PFSK-1 (cell line): ENCODE data around the gene MYO5B.

Experiments used
- POLR2AphosphoS5 ChIP-seq: IDR thresholded peaks from 2 replicates; pipeline ENCODE4 v1.6.1; 2012; ENCODE audit warnings: low read depth, mild to moderate bottlenecking, control low read depth, low read length, moderate library complexity
- SIN3A ChIP-seq: IDR thresholded peaks from 2 replicates; pipeline ENCODE4 v1.6.1; 2012; ENCODE audit warnings: mild to moderate bottlenecking, low read length, moderate library complexity, borderline replicate concordance; ENCODE audit not compliant: insufficient read depth
- TAF1 ChIP-seq: IDR thresholded peaks from 2 replicates; pipeline ENCODE4 v1.6.1; 2012; ENCODE audit warnings: low read length, control low read depth, borderline replicate concordance; ENCODE audit not compliant: insufficient read depth
- TF ChIP-seq, protein P1 (sequence below), 2 experiments: IDR thresholded peaks; 2 replicates each; pipeline versions ENCODE4 v1.6.1 to v1.8.0; 2011 to 2012; ENCODE audit warnings: low read depth in 2 of 2, low read length in 2 of 2, control low read depth in 1 of 2, inconsistent platforms in 1 of 2, mild to moderate bottlenecking in 1 of 2, moderate library complexity in 1 of 2; ENCODE audit not compliant: insufficient read depth in 1 of 2

DNA sequence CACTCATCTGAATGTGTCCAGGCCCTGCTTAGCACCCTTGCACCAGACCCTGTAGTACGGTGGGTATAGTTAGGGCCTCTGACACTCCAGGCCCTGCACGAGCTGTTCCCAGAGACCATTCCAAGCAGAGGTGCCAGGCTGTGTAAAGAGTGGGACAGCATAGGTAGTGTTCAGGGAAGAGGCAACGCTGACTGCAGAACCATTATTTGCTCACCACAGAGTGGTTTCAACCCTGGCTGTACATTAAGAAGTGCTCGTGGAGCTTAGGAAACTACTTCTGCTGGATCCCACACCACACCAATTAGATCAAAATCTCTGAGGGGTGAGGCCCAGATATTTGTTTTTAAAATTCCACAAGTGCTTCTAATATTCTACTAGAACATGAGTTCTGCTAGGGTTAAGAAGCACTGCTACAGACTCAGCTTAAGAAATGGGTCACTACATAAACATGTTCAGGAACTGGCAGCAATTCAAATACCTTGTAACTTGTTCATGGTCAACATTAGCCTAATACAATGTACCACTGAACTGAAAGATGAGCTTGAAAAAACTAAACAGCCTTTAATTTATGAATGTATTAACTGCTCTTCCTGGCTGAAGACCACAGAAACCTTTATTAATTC, 183.0 kb downstream of the MYO5B start:
- TF ChIP-seq POLR2AphosphoS5: no peak
- TF ChIP-seq, protein P1, sequence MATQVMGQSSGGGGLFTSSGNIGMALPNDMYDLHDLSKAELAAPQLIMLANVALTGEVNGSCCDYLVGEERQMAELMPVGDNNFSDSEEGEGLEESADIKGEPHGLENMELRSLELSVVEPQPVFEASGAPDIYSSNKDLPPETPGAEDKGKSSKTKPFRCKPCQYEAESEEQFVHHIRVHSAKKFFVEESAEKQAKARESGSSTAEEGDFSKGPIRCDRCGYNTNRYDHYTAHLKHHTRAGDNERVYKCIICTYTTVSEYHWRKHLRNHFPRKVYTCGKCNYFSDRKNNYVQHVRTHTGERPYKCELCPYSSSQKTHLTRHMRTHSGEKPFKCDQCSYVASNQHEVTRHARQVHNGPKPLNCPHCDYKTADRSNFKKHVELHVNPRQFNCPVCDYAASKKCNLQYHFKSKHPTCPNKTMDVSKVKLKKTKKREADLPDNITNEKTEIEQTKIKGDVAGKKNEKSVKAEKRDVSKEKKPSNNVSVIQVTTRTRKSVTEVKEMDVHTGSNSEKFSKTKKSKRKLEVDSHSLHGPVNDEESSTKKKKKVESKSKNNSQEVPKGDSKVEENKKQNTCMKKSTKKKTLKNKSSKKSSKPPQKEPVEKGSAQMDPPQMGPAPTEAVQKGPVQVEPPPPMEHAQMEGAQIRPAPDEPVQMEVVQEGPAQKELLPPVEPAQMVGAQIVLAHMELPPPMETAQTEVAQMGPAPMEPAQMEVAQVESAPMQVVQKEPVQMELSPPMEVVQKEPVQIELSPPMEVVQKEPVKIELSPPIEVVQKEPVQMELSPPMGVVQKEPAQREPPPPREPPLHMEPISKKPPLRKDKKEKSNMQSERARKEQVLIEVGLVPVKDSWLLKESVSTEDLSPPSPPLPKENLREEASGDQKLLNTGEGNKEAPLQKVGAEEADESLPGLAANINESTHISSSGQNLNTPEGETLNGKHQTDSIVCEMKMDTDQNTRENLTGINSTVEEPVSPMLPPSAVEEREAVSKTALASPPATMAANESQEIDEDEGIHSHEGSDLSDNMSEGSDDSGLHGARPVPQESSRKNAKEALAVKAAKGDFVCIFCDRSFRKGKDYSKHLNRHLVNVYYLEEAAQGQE (IDR thresholded peaks at IDR 0.05; ENCODE audit: insufficient read depth in 1 of 2, low read depth in 2 of 2, low read length in 2 of 2): no peak
- no peak for TF ChIP-seq SIN3A
- TF ChIP-seq TAF1: no peak
